Measurements from ENCODE around the gene ATXN3L.

GRCh38 chrX:13271511-13271910 lies 48.3 kb downstream of the ATXN3L start:
- TF ChIP-seq FOS (IDR thresholded peaks at IDR 0.05; ENCODE audit: borderline replicate concordance, extremely low read depth, insufficient read length), result no peak
- TF ChIP-seq, protein P1, sequence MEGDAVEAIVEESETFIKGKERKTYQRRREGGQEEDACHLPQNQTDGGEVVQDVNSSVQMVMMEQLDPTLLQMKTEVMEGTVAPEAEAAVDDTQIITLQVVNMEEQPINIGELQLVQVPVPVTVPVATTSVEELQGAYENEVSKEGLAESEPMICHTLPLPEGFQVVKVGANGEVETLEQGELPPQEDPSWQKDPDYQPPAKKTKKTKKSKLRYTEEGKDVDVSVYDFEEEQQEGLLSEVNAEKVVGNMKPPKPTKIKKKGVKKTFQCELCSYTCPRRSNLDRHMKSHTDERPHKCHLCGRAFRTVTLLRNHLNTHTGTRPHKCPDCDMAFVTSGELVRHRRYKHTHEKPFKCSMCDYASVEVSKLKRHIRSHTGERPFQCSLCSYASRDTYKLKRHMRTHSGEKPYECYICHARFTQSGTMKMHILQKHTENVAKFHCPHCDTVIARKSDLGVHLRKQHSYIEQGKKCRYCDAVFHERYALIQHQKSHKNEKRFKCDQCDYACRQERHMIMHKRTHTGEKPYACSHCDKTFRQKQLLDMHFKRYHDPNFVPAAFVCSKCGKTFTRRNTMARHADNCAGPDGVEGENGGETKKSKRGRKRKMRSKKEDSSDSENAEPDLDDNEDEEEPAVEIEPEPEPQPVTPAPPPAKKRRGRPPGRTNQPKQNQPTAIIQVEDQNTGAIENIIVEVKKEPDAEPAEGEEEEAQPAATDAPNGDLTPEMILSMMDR (IDR thresholded peaks at IDR 0.05 in 2 of 3, conservative IDR thresholded peaks at IDR 0.05 in 1 of 3; ENCODE audit: control insufficient read depth in 2 of 3, extremely low read depth in 1 of 3, insufficient read depth in 1 of 3, low read depth in 3 of 3, low read length in 3 of 3), result no peak
- TF ChIP-seq LARP7 (IDR thresholded peaks at IDR 0.05), result no peak
- no peak for TF ChIP-seq EZH2 (IDR thresholded peaks at IDR 0.05; ENCODE audit: borderline replicate concordance, control insufficient read depth, low read depth, low read length)
- TF ChIP-seq POLR2A (IDR thresholded peaks at IDR 0.05; ENCODE audit: low read depth, low read length), result no peak
- TF ChIP-seq FOXM1 (IDR thresholded peaks at IDR 0.05; ENCODE audit: low read depth, low read length), result no peak
